Right renal pelvis (tissue), 4 donors: Measurements from ENCODE around the gene ANXA2. TPM values are rescaled to one million over a fixed set of nuclear protein-coding genes. Genes with fewer than 3 reads are reported as not detected.
"Not testable (repeated sequence)": the region's sequence is repeated elsewhere in the genome, so short reads cannot be mapped to it uniquely, and the experiment has no call there.

ENCODE experiments used
- DNase-seq, 4 donors: peaks; one replicate each; pipeline ENCODE4 v3.0.0-alpha.2; 2013; ENCODE audit warnings: low read depth in 4 of 4, low spot score in 3 of 4, missing footprints in 1 of 4
- polyA plus RNA-seq, 4 donors: library from polyadenylated mRNA; unstranded; fragments of 120-200 nt; gene quantifications; one replicate each; pipeline ENCODE4 v1.2.1, GENCODE V29; 2013; ENCODE audit not compliant: insufficient read length in 4 of 4

ANXA2 gene
- polyA plus RNA-seq, 4 donors, result 530 to 617 (median 572) TPM

- DNase-seq, result no peak
Observed at GRCh38 chr15:60411774-60412425, 14.1 kb upstream of the ANXA2 start.

GRCh38 chr15:60410350-60410749 is 12.6 kb upstream of the ANXA2 start:
- DNase-seq, result not testable (repeated sequence)

GRCh38 chr15:60408463-60408981 is 10.7 kb upstream of the ANXA2 start:
- no peak for DNase-seq

GRCh38 chr15:60407415-60407805 is 9.6 kb upstream of the ANXA2 start:
- no peak for DNase-seq

- DNase-seq, result no peak
Observed at GRCh38 chr15:60406513-60407414, 9.0 kb upstream of the ANXA2 start.

GRCh38 chr15:60405399-60405798 is 7.6 kb upstream of the ANXA2 start:
- no peak for DNase-seq

GRCh38 chr15:60404351-60404750 is 6.6 kb upstream of the ANXA2 start:
- DNase-seq, result not testable (repeated sequence)

GRCh38 chr15:60400944-60401343 is 3.2 kb upstream of the ANXA2 start:
- DNase-seq, result no peak

GRCh38 chr15:60399931-60400330 is 2.1 kb upstream of the ANXA2 start:
- DNase-seq, result no peak

GRCh38 chr15:60399246-60399915 is 1.6 kb upstream of the ANXA2 start:
- no peak for DNase-seq

- no peak for DNase-seq
Observed at GRCh38 chr15:60396958-60397771, 621 bp downstream of the ANXA2 start.

GRCh38 chr15:60396560-60396957 is 1.2 kb downstream of the ANXA2 start:
- no peak for DNase-seq

GRCh38 chr15:60396100-60396499 is 1.7 kb downstream of the ANXA2 start:
- no peak for DNase-seq

- DNase-seq, result no peak
Observed at GRCh38 chr15:60395276-60396011, 2.3 kb downstream of the ANXA2 start.

GRCh38 chr15:60394689-60395097 is 3.1 kb downstream of the ANXA2 start:
- no peak for DNase-seq

- DNase-seq, result peak in 2 of 4 donors; percentile 64 to 76
Observed at GRCh38 chr15:60392986-60393790, 4.6 kb downstream of the ANXA2 start.

GRCh38 chr15:60392601-60392985 is 5.2 kb downstream of the ANXA2 start:
- no peak for DNase-seq

- DNase-seq, result no peak
Observed at GRCh38 chr15:60391722-60392315, 6.0 kb downstream of the ANXA2 start.
